Measurements from ENCODE around the gene CENPW. TPM values are rescaled to one million over a fixed set of nuclear protein-coding genes. Genes with fewer than 3 reads are reported as not detected.

Gene CENPW
- total RNA-seq, 3 donors from 2014 or later (not counting 1 experiment from before 2014, with no cell fraction given) = 1.4 to 2.5 (median 1.8) TPM

DNA sequence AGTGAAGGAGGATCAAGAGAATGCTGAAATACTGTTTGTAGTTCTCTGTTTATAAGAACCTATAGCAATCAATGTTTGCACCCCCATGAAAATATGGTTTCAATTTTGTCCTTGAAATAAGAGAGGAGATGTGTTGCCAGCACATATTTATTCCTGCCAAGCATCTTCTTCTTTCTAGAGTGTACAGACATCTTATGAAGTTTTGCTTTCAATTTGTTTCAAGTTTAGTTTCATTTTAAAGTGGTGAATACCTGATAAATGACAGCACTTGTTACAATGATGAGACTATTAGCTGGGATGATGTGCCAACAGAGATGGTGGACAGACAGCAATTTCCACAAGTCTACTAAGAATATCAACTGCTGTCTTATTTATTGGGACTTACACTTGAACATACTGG, 39.2 kb upstream of the CENPW start:
- Histone ChIP-seq H3K4me1 (ENCODE audit: control insufficient read depth, insufficient read depth, low read length) (no peaks in the 10 kb centered on the region), H3K27me3 (ENCODE audit: control insufficient read depth, insufficient read depth, low read length) (no peaks in the 10 kb centered on the region), H3K36me3 (ENCODE audit: control insufficient read depth, insufficient read depth, low read length) (no peaks in the 10 kb centered on the region), H3K9me3 (ENCODE audit: control insufficient read depth, insufficient read depth, low read length) (no peaks in the 10 kb centered on the region), H3K4me3 (ENCODE audit: low read length) (no peak overlapping the region), H3K27ac (ENCODE audit: low read length) (no peak overlapping the region)
- Mint-ChIP-seq H3K4me1 (no peaks in the 10 kb centered on the region), H3K27ac (no peak overlapping the region), H3K27me3 (ENCODE audit: low read depth in 2 of 2) (no peaks in the 10 kb centered on the region), H3K9me3 (peaks cover 2 to 4% of the 10 kb centered on the region in 2 donors), H3K36me3 (no peaks in the 10 kb centered on the region), H3K4me3 (no peak overlapping the region)
- intact Hi-C loops (cut with micrococcal nuclease) = no loop called here
- TF ChIP-seq, protein P1, sequence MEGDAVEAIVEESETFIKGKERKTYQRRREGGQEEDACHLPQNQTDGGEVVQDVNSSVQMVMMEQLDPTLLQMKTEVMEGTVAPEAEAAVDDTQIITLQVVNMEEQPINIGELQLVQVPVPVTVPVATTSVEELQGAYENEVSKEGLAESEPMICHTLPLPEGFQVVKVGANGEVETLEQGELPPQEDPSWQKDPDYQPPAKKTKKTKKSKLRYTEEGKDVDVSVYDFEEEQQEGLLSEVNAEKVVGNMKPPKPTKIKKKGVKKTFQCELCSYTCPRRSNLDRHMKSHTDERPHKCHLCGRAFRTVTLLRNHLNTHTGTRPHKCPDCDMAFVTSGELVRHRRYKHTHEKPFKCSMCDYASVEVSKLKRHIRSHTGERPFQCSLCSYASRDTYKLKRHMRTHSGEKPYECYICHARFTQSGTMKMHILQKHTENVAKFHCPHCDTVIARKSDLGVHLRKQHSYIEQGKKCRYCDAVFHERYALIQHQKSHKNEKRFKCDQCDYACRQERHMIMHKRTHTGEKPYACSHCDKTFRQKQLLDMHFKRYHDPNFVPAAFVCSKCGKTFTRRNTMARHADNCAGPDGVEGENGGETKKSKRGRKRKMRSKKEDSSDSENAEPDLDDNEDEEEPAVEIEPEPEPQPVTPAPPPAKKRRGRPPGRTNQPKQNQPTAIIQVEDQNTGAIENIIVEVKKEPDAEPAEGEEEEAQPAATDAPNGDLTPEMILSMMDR (IDR thresholded peaks at IDR 0.05) = no peak
- ATAC-seq (no peak), DNase-seq (no peak)

DNA sequence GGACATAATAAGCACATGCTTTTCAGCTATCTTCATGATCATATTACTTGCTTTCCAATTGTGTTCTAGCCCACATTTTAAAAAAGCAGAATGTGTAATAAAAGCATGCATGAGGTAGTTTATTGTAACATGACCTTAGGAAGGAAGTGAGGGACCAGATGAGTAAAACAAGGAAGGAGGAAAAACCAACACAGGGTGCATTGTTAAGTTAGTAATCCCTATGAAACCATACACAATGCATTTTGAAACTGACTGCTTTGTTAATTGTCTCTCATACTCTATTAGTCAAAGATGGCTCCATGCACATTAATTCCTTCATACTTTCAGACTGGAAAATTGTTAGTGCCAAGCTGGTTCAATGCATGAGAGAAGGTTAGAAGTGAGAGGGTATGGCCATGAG, 37.7 kb upstream of the CENPW start:
- DNase-seq (no peak), ATAC-seq (no peak)
- Mint-ChIP-seq H3K4me1 (no peaks in the 10 kb centered on the region), H3K27me3 (ENCODE audit: low read depth in 2 of 2) (no peaks in the 10 kb centered on the region), H3K4me3 (no peak overlapping the region), H3K27ac (no peak overlapping the region), H3K36me3 (no peaks in the 10 kb centered on the region), H3K9me3 (peaks cover 2 to 4% of the 10 kb centered on the region in 2 donors)
- H3K27ac ChIP-seq (ENCODE audit: low read length) = no peak overlapping the region
- no peaks in the 10 kb centered on the region for H3K27me3 ChIP-seq (ENCODE audit: control insufficient read depth, insufficient read depth, low read length)
- TF ChIP-seq, protein P1 (IDR thresholded peaks at IDR 0.05) = no peak
- H3K4me1 ChIP-seq (ENCODE audit: control insufficient read depth, insufficient read depth, low read length) = no peaks in the 10 kb centered on the region
- intact Hi-C loops (cut with micrococcal nuclease) = no loop called here
- H3K4me3 ChIP-seq (ENCODE audit: low read length) = no peak overlapping the region
- no peaks in the 10 kb centered on the region for H3K9me3 ChIP-seq (ENCODE audit: control insufficient read depth, insufficient read depth, low read length)
- H3K36me3 ChIP-seq (ENCODE audit: control insufficient read depth, insufficient read depth, low read length) = no peaks in the 10 kb centered on the region

DNA sequence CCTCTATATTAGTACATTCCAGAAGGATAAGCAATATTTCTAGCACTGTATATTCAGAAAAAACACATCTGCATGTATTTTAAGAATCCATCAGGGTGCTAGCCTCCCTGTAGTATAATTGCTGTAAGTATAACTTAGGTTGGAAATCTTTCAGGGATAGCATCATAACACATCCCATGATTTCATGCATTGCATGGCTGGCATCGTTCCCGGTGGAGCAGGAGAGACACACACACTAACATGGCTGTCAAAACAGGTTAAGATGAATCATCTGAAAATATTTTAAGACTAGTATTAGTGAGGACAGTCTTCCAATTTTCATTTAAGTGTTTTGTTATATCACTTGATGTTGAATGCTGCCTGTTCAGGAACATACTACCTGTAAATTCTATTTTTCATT, 32.1 kb upstream of the CENPW start:
- Histone ChIP-seq H3K36me3 (ENCODE audit: control insufficient read depth, insufficient read depth, low read length) (no peaks in the 10 kb centered on the region), H3K27ac (ENCODE audit: low read length) (no peak overlapping the region), H3K27me3 (ENCODE audit: control insufficient read depth, insufficient read depth, low read length) (no peaks in the 10 kb centered on the region), H3K4me3 (ENCODE audit: low read length) (no peak overlapping the region), H3K9me3 (ENCODE audit: control insufficient read depth, insufficient read depth, low read length) (no peaks in the 10 kb centered on the region), H3K4me1 (ENCODE audit: control insufficient read depth, insufficient read depth, low read length) (no peaks in the 10 kb centered on the region)
- Mint-ChIP-seq H3K4me3 (no peak overlapping the region), H3K9me3 (no peaks in the 10 kb centered on the region), H3K36me3 (no peaks in the 10 kb centered on the region), H3K27me3 (ENCODE audit: low read depth in 2 of 2) (no peaks in the 10 kb centered on the region), H3K4me1 (no peaks in the 10 kb centered on the region), H3K27ac (no peak overlapping the region)
- TF ChIP-seq, protein P1 (IDR thresholded peaks at IDR 0.05) = no peak
- 100% methylated on average over 2 of the region's 2 CpGs for WGBS (ENCODE audit: insufficient coverage)
- DNase-seq (no peak), ATAC-seq (no peak)
- intact Hi-C loops (cut with micrococcal nuclease) = no loop called here

DNA sequence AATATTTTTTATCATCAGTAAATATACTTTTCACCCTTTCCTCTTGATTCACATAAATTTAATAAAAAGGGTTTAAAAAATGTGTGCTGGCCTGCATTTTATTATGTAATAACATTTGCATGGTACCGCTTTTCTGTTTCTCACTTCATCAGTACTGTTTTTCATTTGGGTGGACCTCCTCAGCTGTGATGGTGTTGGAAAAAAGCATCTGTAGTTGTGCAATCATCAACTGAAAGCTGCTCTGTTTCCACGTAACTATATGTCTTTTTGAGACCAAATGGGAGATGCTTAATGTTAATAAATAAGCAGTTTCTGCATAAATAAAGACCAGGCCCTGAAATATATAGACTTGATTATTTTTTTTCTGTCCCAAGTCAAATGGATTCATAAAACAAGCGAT, 31.6 kb upstream of the CENPW start:
- no peaks in the 10 kb centered on the region for H3K36me3 ChIP-seq (ENCODE audit: control insufficient read depth, insufficient read depth, low read length)
- Mint-ChIP-seq H3K4me3 (no peak overlapping the region), H3K27ac (no peak overlapping the region), H3K27me3 (ENCODE audit: low read depth in 2 of 2) (no peaks in the 10 kb centered on the region), H3K9me3 (no peaks in the 10 kb centered on the region), H3K36me3 (no peaks in the 10 kb centered on the region), H3K4me1 (no peaks in the 10 kb centered on the region)
- H3K4me3 ChIP-seq (ENCODE audit: low read length) = no peak overlapping the region
- H3K9me3 ChIP-seq (ENCODE audit: control insufficient read depth, insufficient read depth, low read length) = no peaks in the 10 kb centered on the region
- WGBS (ENCODE audit: insufficient coverage) = 96% methylated on average over 2 of the region's 3 CpGs
- TF ChIP-seq, protein P1 (IDR thresholded peaks at IDR 0.05) = no peak
- ATAC-seq = no peak
- intact Hi-C loops (cut with micrococcal nuclease) = no loop called here
- H3K27ac ChIP-seq (ENCODE audit: low read length) = no peak overlapping the region
- H3K4me1 ChIP-seq (ENCODE audit: control insufficient read depth, insufficient read depth, low read length) = no peaks in the 10 kb centered on the region
- no peaks in the 10 kb centered on the region for H3K27me3 ChIP-seq (ENCODE audit: control insufficient read depth, insufficient read depth, low read length)
- DNase-seq = no peak

All from natural killer cell (primary cell).